Smooth muscle cell (in vitro differentiated cells): ENCODE results near the gene BANP. TPM values are rescaled to one million over a fixed set of nuclear protein-coding genes. Genes with fewer than 3 reads are reported as not detected.

ENCODE experiments used
- DNase-seq: peaks from one replicate; lab custom pipeline; 2025; ENCODE audit not compliant: unreplicated experiment; lab: John Stamatoyannopoulos, UW
- H2AFZ ChIP-seq: fragments of 200-600 bp; sonication (generic); 2 replicates; pipeline ENCODE4 v1.6.0; 2016; ENCODE audit warnings: antibody characterized with exemption, low read depth, mild to moderate bottlenecking
- H3F3A ChIP-seq: fragments of 200-600 bp; sonication (generic); 2 replicates; pipeline ENCODE4 v1.6.0; 2017; ENCODE audit warnings: antibody characterized with exemption, low read depth
- H3K27ac ChIP-seq: fragments of 200-600 bp; sonication (generic); 2 replicates; pipeline ENCODE4 v1.5.1; 2016; ENCODE audit warnings: low read depth, mild to moderate bottlenecking
- H3K27me3 ChIP-seq: fragments of 200-600 bp; sonication (generic); 2 replicates; pipeline ENCODE4 v1.6.1; 2016; ENCODE audit warnings: low read depth, mild to moderate bottlenecking
- H3K36me3 ChIP-seq: fragments of 200-600 bp; sonication (generic); 2 replicates; pipeline ENCODE4 v1.5.1; 2016; ENCODE audit warnings: low read depth
- H3K4me1 ChIP-seq: fragments of 200-600 bp; sonication (generic); 2 replicates; pipeline ENCODE4 v1.5.1; 2016; ENCODE audit warnings: low read depth
- H3K4me2 ChIP-seq: fragments of 200-600 bp; sonication (generic); 2 replicates; pipeline ENCODE4 v1.6.0; 2016; ENCODE audit warnings: mild to moderate bottlenecking
- H3K4me3 ChIP-seq: fragments of 200-600 bp; sonication (generic); 2 replicates; pipeline ENCODE4 v1.5.1; 2016; ENCODE audit warnings: mild to moderate bottlenecking
- H3K79me2 ChIP-seq: fragments of 200-600 bp; sonication (generic); 2 replicates; pipeline ENCODE4 v1.6.0; 2016; ENCODE audit warnings: low read depth, mild to moderate bottlenecking
- H3K9ac ChIP-seq: fragments of 200-600 bp; sonication (generic); 2 replicates; pipeline ENCODE4 v1.6.0; 2016; ENCODE audit warnings: low read depth
- H3K9me3 ChIP-seq: fragments of 200-600 bp; sonication (generic); replicated peaks from 2 replicates; pipeline ENCODE4 v1.5.1; 2016; ENCODE audit warnings: low read depth
- H4K20me1 ChIP-seq: fragments of 200-600 bp; sonication (generic); 2 replicates; pipeline ENCODE4 v1.6.0; 2016; ENCODE audit warnings: low read depth
- WGBS: methylation state at CpG from one replicate; pipeline ENCODE4 v1.1.7; 2016; ENCODE audit warnings: low lambda C conversion rate; 5-methylcytosine and 5-hydroxymethylcytosine counted together
- polyA plus RNA-seq: library from polyadenylated mRNA; unstranded; fragments of >200 nt; fragmentation: Nextera tagmentation; extraction: Ambion mirVana; gene quantifications from 2 replicates; pipeline ENCODE4 v1.2.1, GENCODE V29; 2016
- total RNA-seq: library from RNA; depleted of rRNA; stranded (reverse); fragments of >200 nt; gene quantifications from 2 replicates; pipeline ENCODE4 v1.2.3, GENCODE V29; 2014
- TF ChIP-seq, protein P1 (sequence below): fragments of 200-600 bp; sonication (generic); IDR thresholded peaks from 2 replicates; pipeline ENCODE4 v1.5.1; 2017; ENCODE audit warnings: borderline replicate concordance, mild to moderate bottlenecking, antibody characterized with exemption; ENCODE audit not compliant: insufficient read depth, poor library complexity, severe bottlenecking

BANP gene
- total and polyA plus RNA-seq, 2 experiments from 2014 or later: 11.5 to 19.5 TPM

GRCh38 chr16:88055356-88055755, 104.1 kb downstream of the BANP start:
- H3K27ac ChIP-seq: no peak overlapping the region
- H3K4me3 ChIP-seq: no peak overlapping the region
- H3K27me3 ChIP-seq: no peaks in the 10 kb centered on the region
- peaks cover 3% of the 10 kb centered on the region for H4K20me1 ChIP-seq
- TF ChIP-seq, protein P1, sequence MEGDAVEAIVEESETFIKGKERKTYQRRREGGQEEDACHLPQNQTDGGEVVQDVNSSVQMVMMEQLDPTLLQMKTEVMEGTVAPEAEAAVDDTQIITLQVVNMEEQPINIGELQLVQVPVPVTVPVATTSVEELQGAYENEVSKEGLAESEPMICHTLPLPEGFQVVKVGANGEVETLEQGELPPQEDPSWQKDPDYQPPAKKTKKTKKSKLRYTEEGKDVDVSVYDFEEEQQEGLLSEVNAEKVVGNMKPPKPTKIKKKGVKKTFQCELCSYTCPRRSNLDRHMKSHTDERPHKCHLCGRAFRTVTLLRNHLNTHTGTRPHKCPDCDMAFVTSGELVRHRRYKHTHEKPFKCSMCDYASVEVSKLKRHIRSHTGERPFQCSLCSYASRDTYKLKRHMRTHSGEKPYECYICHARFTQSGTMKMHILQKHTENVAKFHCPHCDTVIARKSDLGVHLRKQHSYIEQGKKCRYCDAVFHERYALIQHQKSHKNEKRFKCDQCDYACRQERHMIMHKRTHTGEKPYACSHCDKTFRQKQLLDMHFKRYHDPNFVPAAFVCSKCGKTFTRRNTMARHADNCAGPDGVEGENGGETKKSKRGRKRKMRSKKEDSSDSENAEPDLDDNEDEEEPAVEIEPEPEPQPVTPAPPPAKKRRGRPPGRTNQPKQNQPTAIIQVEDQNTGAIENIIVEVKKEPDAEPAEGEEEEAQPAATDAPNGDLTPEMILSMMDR: no peak
- no peak overlapping the region for H3K9ac ChIP-seq
- H2AFZ ChIP-seq: no peak overlapping the region
- H3F3A ChIP-seq: no peaks in the 10 kb centered on the region
- no peaks in the 10 kb centered on the region for H3K79me2 ChIP-seq
- WGBS: 95% methylated on average over 7 of the region's 7 CpGs
- no peak overlapping the region for H3K4me2 ChIP-seq
- DNase-seq: no peak
- H3K4me1 ChIP-seq: no peaks in the 10 kb centered on the region
- no peaks in the 10 kb centered on the region for H3K9me3 ChIP-seq
- H3K36me3 ChIP-seq: no peaks in the 10 kb centered on the region

DNA sequence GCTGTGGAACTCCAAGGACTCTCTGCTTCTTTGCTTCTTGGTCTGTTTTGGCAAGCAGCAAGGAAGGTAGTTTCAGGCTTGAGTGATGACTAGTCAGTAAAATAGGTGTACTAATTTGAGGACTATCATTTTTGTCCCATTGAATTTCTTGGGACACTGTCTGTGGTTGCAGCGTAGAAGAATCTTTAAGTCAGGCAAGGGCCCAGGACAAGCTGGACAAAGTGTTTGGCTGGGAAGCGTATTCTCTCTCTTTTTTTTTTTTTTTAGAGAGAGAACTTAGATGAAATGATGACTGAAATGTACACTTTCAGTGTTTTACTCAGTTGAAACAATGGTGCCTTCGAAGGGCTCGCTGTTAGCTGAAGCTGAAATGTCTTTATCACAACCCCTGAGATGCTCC, 105.0 kb downstream of the BANP start:
- Histone ChIP-seq H3F3A (no peaks in the 10 kb centered on the region), H3K9ac (no peak overlapping the region), H4K20me1 (peaks cover 3% of the 10 kb centered on the region), H3K4me3 (no peak overlapping the region), H3K9me3 (no peaks in the 10 kb centered on the region), H3K4me2 (no peak overlapping the region), H3K36me3 (no peaks in the 10 kb centered on the region), H2AFZ (no peak overlapping the region), H3K27ac (no peak overlapping the region), H3K79me2 (no peaks in the 10 kb centered on the region), H3K27me3 (no peaks in the 10 kb centered on the region), H3K4me1 (peaks cover 1% of the 10 kb centered on the region)
- DNase-seq: no peak
- TF ChIP-seq, protein P1: no peak
- 86% methylated on average over 4 of the region's 4 CpGs for WGBS

- no peak overlapping the region for H3K27ac ChIP-seq
- no peaks in the 10 kb centered on the region for H3K36me3 ChIP-seq
- no peaks in the 10 kb centered on the region for H3K27me3 ChIP-seq
- 96% methylated on average over 24 of the region's 26 CpGs for WGBS
- peaks cover 14% of the 10 kb centered on the region for H3K4me1 ChIP-seq
- peaks cover 13% of the 10 kb centered on the region for H4K20me1 ChIP-seq
- TF ChIP-seq, protein P1: no peak
- H3K79me2 ChIP-seq: no peaks in the 10 kb centered on the region
- no peak overlapping the region for H3K4me2 ChIP-seq
- no peaks in the 10 kb centered on the region for H3K9me3 ChIP-seq
- H2AFZ ChIP-seq: no peak overlapping the region
- H3K9ac ChIP-seq: no peak overlapping the region
- DNase-seq: no peak
- H3F3A ChIP-seq: peaks cover 9% of the 10 kb centered on the region
- H3K4me3 ChIP-seq: no peak overlapping the region
These were observed 106.4 kb downstream of the BANP start for GRCh38 chr16:88057656-88058055.

DNA sequence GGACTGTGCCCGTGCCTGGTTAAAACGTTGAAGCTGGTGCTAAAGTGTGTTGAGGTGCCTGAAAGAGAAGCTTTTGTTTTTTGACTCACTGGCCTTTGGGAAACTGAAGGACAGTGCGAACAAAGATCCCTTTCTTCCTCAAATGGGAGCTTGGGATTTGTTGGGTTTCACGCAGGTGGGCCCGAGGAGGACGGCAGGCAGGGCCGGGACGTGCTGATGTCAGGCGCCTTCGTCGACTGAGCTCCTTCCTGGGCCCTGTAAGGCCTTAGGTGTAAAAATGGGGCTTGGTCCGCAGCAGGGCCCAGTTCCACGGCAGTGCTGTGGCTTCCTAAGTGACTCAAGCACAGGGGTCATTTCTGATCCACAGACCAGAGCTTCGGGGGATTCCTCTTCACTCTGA, 106.9 kb downstream of the BANP start:
- Histone ChIP-seq H4K20me1 (peaks cover 13% of the 10 kb centered on the region), H3K27me3 (no peaks in the 10 kb centered on the region), H2AFZ (no peak overlapping the region), H3K9me3 (no peaks in the 10 kb centered on the region), H3K4me3 (no peak overlapping the region), H3K36me3 (no peaks in the 10 kb centered on the region), H3K4me1 (peaks cover 14% of the 10 kb centered on the region), H3K27ac (no peak overlapping the region), H3K9ac (no peak overlapping the region), H3K79me2 (no peaks in the 10 kb centered on the region), H3K4me2 (no peak overlapping the region), H3F3A (peaks cover 9% of the 10 kb centered on the region)
- DNase-seq: no peak
- WGBS: 95% methylated on average over 14 of the region's 14 CpGs
- TF ChIP-seq, protein P1: no peak
